Activated CD4-positive, alpha-beta T cell treated with anti-CD3 and anti-CD28 coated beads, Interleukin-2, amount 50 U/mL, for 1 hour (primary cell): ENCODE data around the gene NPC1L1.

Experiments
- DNase-seq: peaks from one replicate; pipeline ENCODE4 v3.0.0-alpha.2; 2020

NPC1L1 gene

GRCh38 chr7:44505595-44505994 lies 35.5 kb downstream of the NPC1L1 start:
- no peak for DNase-seq

GRCh38 chr7:44498230-44498954 lies 42.7 kb downstream of the NPC1L1 start:
- no peak for DNase-seq

GRCh38 chr7:44497155-44498027 lies 43.7 kb downstream of the NPC1L1 start:
- DNase-seq = no peak

- no peak for DNase-seq
These were observed 44.7 kb downstream of the NPC1L1 start for GRCh38 chr7:44496385-44496784.

DNA sequence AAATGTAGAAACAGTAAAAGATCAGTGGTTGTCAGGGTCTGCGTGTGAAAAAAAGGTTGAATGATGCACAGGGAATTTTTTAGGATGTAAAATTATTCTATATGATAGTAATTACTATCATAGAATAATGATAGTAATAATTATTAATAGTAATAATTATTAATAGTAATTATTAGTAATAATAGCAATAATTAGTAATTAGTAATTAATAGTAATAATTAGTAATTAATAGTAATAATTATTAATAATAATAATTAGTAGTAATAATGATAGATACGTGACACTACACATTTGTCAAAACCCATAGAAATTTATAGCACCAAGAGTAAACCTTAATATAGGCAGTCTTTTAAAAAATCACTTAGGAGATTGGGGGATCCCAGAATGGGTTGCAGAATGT lies 46.2 kb downstream of the NPC1L1 start:
- DNase-seq = no peak

DNA sequence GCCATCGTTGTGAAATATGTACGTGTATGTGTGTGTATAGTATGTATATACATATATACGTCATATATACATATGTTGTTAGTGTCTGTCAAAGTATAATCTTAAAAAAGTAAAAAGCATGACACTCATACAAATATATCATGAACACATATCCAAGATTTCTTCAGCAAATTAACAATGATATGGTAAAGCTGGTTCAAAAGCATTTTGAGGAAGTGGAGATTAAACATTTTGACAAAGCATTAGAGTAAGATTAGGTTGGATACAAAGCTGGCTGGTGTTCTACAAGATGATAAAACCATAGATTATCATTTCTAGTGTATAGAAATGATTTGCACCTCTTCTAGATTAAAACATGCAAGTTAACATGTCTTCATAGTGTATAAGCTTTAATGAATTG lies 49.9 kb downstream of the NPC1L1 start:
- no peak for DNase-seq

- DNase-seq = peak; percentile 80
These were observed 50.6 kb downstream of the NPC1L1 start, which contains the start of gene NUDCD3 for GRCh38 chr7:44490351-44491200. NUDCD3 (minus strand) TSS chr7:44490658; CDS start chr7:44490600, 58 bp downstream.

- DNase-seq = peak; percentile 37
These were observed 51.2 kb downstream of the NPC1L1 start for GRCh38 chr7:44489955-44490350.

DNA sequence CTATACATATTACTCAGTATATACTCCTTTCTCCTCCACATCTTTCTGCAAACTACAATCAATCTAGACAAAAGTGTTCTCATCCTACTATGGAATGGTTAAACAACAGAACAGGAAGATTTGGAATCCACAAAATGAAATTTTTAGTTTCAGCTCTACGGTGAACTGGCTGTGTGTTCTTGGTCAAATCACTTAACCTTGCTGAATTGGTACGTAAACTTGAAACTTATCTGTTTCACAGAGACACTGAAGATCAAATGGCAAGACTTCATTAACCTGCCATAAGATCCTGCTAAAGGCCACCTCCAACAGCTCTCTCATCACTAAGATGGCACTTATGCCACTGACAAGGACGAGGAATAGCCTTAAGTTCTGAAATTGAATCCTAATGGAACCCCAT lies 52.2 kb downstream of the NPC1L1 start:
- DNase-seq = no peak

GRCh38 chr7:44486693-44487092 lies 54.4 kb downstream of the NPC1L1 start:
- no peak for DNase-seq

GRCh38 chr7:44486001-44486400 lies 55.1 kb downstream of the NPC1L1 start:
- no peak for DNase-seq

GRCh38 chr7:44484482-44485313 lies 56.4 kb downstream of the NPC1L1 start:
- no peak for DNase-seq

DNA sequence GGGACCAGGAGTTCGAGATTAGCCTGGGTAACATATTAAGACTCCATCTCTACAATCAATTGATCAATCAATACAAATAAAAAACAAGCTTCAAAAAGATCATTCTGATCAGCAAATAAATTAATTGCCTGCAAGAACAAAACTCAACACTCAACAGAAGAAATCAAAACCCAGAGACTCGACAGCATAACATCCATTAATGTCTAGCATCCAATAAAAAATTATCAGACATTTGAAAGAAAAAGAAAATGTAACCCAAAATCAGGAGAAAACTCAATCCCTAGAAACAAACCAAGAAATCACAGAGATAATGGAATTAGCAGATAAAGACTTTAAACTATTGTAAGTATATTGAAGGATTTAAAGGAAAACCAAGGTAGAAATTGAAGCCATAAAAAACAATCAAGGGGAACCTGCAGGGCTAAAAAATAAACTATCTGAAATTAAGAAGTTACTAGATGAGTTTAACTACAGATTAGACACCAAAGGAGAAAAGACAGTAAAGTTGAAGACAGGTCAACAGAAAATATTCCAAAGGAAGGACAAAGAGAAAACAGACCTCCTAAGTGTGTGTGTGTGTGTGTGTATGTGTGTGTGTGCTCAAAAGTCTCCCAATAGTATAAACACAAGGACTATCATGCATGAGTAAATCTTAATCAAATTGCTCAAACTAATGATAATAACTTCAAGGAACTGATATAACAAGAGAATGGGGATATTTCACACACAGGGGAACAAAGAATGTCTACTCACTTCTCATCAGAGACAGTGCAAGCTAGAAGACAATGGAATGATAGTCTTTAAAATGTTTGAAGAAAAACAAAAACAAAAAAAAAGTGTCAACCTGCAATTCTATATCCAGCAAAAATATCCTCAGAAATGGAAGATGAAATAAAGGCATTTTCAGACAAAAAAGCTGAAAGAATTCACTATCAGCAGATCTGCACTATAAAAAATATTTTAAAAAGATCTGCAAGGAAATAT lies 58.3 kb downstream of the NPC1L1 start:
- DNase-seq = no peak

DNA sequence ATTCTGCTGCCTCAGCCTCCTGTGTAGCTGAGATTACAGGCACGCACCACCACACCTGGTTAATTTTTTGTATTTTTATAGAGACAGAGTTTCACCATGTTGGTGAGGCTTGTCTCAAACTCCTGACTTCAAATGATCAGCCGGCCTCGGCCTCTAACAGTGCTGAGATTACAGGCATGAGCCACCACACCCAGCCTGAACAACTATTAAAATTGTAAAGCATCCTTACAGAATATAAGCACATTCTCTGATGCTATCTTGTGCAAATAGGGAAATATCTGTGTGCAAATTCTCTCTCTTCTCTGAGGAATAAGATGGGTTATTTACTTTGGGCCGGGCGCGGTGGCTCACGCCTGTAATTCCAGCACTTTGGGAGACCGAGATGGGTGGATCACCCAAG lies 63.2 kb downstream of the NPC1L1 start:
- no peak for DNase-seq

- DNase-seq = peak; percentile 56
These were observed 63.9 kb downstream of the NPC1L1 start for GRCh38 chr7:44477063-44477830.

GRCh38 chr7:44476313-44476712 lies 64.8 kb downstream of the NPC1L1 start:
- DNase-seq = no peak

DNA sequence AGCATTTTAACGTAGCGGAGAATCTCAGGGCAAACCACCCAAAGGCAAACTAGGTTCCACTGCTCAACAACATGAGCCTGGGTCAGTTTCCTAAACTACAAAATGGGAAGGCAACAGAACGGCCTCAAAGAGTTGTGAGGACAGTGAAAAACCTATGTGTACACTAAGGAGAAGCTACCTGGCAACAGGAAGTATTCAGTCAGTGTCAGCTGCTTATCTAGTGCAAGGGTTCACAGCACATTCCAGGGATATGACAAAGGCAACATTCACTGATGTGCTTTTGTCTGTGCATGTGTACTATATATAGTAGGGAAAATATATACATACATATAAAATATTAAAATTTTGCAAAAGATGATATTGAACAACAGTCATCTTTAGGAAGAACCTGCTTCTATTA lies 67.8 kb downstream of the NPC1L1 start:
- no peak for DNase-seq

GRCh38 chr7:44472843-44473242 lies 68.3 kb downstream of the NPC1L1 start:
- no peak for DNase-seq

DNA sequence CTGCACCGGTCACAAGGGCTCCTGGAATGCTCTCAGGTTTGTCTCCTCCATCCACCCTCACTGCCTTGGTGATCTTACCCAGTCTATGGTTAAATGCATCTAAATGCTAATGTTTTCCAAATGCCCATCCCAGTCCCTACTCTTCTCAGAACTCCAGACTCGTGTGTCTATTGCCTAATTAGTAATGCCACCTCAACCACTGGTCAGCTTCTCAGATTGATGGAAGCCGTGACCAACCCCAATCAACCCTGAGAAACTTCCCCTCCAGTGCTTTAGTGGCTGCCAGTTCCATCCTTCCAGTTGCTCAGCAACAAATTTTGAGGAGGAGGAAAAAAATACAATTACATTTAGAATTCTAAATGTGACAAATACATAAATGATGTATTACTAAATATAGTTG lies 69.3 kb downstream of the NPC1L1 start:
- no peak for DNase-seq

DNA sequence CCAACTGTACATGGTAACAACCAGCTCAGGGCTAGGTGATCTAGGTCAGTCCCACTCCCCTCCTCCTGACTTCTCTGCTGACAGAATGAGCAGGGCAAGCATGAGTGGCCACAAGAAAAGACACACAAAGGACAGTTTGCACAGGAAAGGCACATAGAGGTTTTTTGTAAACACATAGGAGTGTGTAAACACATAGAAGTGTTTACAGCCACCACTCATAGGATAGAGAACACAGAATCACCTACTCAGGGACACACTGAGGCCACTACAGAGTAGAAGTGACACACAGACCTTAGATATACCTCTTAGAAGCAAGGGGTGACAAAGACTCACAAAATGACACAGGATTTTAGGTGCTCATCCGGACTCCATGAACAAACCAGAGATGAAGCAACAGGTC lies 69.7 kb downstream of the NPC1L1 start:
- DNase-seq = no peak
